SK-N-MC (cell line): Measurements from ENCODE around the gene RBM15B.
"Not testable (repeated sequence)": the region's sequence is repeated elsewhere in the genome, so short reads cannot be mapped to it uniquely, and the experiment has no call there.

Experiments used
- DNase-seq: peaks from one replicate; pipeline ENCODE4 v3.0.0-alpha.2; 2011; ENCODE audit warnings: low read depth, low spot score
- H3K27ac ChIP-seq: fragments of 200-600 bp; sonication (generic); 2 replicates; pipeline ENCODE4 v1.5.1; 2016; ENCODE audit warnings: mixed run types
- H3K36me3 ChIP-seq: fragments of 200-600 bp; sonication (generic); 2 replicates; pipeline ENCODE4 v1.6.1; 2017; ENCODE audit warnings: antibody characterized with exemption, low read length, mixed read lengths; ENCODE audit not compliant: insufficient read depth
- H3K4me3 ChIP-seq: fragments of 200-600 bp; sonication (generic); 2 replicates; pipeline ENCODE4 v1.5.1; 2016
- H3K9ac ChIP-seq: fragments of 200-600 bp; sonication (generic); 2 replicates; pipeline ENCODE4 v1.8.0; 2017; ENCODE audit warnings: mixed run types, mixed read lengths; ENCODE audit not compliant: insufficient read length
- H3K9me3 ChIP-seq: fragments of 200-600 bp; sonication (generic); 2 replicates; pipeline ENCODE4 v1.6.1; 2017; ENCODE audit warnings: low read depth, mild to moderate bottlenecking, antibody characterized with exemption, low read length, moderate library complexity, mixed read lengths
- EZH2 ChIP-seq: fragments of 200-600 bp; sonication (generic); IDR thresholded peaks from one replicate; pipeline ENCODE4 v1.6.1; 2017; ENCODE audit warnings: antibody characterized with exemption
- FOXP2 ChIP-seq: optimal IDR thresholded peaks from 2 replicates; pipeline ENCODE3; 2011; ENCODE audit warnings: mild to moderate bottlenecking, moderate library complexity; ENCODE audit not compliant: insufficient read depth; ENCODE audit errors: extremely low read length, control extremely low read depth
- POLR2AphosphoS5 ChIP-seq: IDR thresholded peaks from 2 replicates; pipeline ENCODE4 v1.6.1; 2012; ENCODE audit warnings: mild to moderate bottlenecking, low read depth, low read length, borderline replicate concordance

Gene RBM15B

DNA sequence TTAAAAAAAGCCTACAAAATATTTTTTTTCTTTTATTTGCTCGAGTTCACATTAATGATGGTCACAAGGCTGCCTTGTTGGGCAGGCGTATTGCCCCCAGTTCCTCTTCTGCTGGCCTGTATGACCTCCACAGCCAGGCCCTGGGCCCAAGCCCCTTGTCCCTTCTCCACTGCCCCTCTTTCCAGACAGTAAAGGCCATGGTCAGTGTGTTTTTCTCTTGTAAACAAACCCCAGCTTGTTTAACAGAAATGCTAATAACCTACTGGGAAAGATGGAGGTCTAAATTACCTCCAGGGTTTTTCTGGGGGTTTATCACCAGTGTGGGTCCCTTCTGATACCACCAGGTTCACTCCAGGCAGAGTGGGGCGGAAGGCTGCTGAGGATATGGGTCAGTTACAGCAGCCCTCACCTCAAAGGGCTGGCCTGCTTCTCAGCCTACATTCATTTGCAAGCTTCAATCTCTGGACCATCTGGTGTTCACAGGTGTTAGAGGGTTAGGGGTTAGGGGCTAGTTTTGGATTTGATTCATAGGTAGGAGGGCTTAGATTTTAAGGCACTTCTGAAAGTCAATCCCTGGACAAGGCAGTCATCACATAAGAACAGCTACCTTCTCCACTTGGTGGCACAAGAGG lies 8.0 kb upstream of the RBM15B start:
- Histone ChIP-seq H3K9me3 (no peaks in the 10 kb centered on the region), H3K9ac (no peak overlapping the region), H3K36me3 (no peaks in the 10 kb centered on the region), H3K27ac (no peak overlapping the region), H3K4me3 (no peak overlapping the region)
- DNase-seq: no peak
- TF ChIP-seq EZH2: no peak
- TF ChIP-seq POLR2AphosphoS5: no peak
- TF ChIP-seq FOXP2: no peak

- Histone ChIP-seq H3K4me3 (peak overlapping the region; percentile 80), H3K9me3 (no peaks in the 10 kb centered on the region)
- no peak for TF ChIP-seq POLR2AphosphoS5
- no peak for TF ChIP-seq FOXP2
- TF ChIP-seq EZH2: no peak
These were observed 6.9 kb upstream of the RBM15B start for GRCh38 chr3:51384055-51384725.

GRCh38 chr3:51384726-51385473 lies 6.2 kb upstream of the RBM15B start, which contains the start of gene MANF:
Gene MANF (plus strand): TSS chr3:51385291. CDS start chr3:51385343, 52 bp downstream.
- Histone ChIP-seq H3K36me3 (no peaks in the 10 kb centered on the region), H3K9me3 (no peaks in the 10 kb centered on the region), H3K4me3 (peak within 1 kb of the TSS; percentile 80), H3K27ac (peak within 1 kb of the TSS; percentile 68; the same call in 1 of the 2 replicates), H3K9ac (peak within 1 kb of the TSS; percentile 90)
- peak; percentile 78 for TF ChIP-seq POLR2AphosphoS5
- no peak for TF ChIP-seq EZH2
- TF ChIP-seq FOXP2: no peak
- DNase-seq: peak; percentile 64

More at GRCh38 chr3:51384055-51384725, 6.9 kb upstream of the RBM15B start:
- Histone ChIP-seq H3K36me3 (no peaks in the 10 kb centered on the region), H3K27ac (peak overlapping the region; percentile 68; the same call in 1 of the 2 replicates), H3K9ac (peak overlapping the region; percentile 90)
- no peak for DNase-seq

- DNase-seq: no peak
These were observed 5.4 kb upstream of the RBM15B start for GRCh38 chr3:51385621-51386091.

DNA sequence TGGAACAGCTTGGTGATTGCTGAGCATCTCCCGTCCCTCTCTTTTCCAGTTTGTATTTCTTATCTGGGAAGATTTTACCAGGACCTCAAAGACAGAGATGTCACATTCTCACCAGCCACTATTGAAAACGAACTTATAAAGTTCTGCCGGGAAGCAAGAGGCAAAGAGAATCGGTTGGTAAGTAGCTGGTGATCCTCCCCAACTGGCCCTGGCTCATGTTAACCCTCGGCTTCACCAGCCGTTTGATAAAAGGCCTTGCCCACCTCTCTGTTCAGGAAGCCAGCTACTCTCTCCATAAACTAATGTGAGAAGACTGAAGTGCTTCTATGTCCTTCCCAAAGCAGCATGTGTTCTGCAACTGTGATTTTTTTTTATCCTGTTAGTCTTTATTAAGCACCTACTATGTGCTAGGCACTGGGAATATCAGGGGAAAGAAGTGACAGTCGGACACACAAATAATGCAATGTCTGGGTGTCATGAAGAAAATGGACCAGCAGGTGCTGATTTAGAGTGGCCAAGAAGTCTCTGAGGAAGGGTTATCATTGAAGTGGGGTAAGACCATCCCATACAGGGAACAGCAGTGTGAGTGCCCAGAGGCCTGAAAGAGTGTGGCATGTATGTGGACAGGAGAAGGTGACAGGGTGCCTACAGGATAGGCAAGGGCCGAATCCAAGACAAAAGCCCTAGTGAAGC lies 4.8 kb upstream of the RBM15B start:
- TF ChIP-seq EZH2 (no peak), POLR2AphosphoS5 (no peak), FOXP2 (no peak)
- Histone ChIP-seq H3K9ac (peak overlapping the region; percentile 72), H3K9me3 (no peaks in the 10 kb centered on the region), H3K4me3 (peak overlapping the region; percentile 80), H3K36me3 (no peaks in the 10 kb centered on the region), H3K27ac (no peak overlapping the region)
- no peak for DNase-seq

More at GRCh38 chr3:51385621-51386091, 5.4 kb upstream of the RBM15B start:
- Histone ChIP-seq H3K4me3 (peak overlapping the region; percentile 80), H3K9me3 (no peaks in the 10 kb centered on the region), H3K9ac (peak overlapping the region; percentile 72), H3K36me3 (no peaks in the 10 kb centered on the region), H3K27ac (no peak overlapping the region)
- TF ChIP-seq EZH2: no peak
- TF ChIP-seq POLR2AphosphoS5: no peak
- no peak for TF ChIP-seq FOXP2

DNA sequence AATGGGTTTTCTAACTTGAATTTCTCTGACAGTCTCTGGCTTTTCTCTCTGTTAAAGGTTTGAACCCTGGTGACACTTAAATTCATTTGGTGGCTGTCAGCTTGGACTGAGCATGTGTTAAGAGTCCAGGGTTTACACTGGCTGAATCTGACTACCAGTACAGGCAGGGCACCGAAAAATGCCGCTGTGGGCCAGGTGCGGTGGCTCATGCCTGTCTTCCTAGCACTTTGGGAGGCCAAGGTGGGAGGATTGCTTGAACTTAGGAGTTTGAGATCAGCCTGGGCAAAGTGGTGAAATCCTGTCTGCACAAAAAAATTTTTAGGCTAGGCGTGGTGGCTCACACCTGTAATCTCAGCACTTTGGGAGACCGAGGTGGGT lies 4.2 kb upstream of the RBM15B start:
- no peaks in the 10 kb centered on the region for H3K36me3 ChIP-seq
- TF ChIP-seq EZH2 (no peak), POLR2AphosphoS5 (no peak), FOXP2 (no peak)
- no peak for DNase-seq
- H3K9ac ChIP-seq: no peak overlapping the region
- H3K9me3 ChIP-seq: no peaks in the 10 kb centered on the region
- H3K27ac ChIP-seq: no peak overlapping the region
- H3K4me3 ChIP-seq: peak overlapping the region; percentile 80; the same call in 1 of the 2 replicates

- not testable (repeated sequence) for H3K9ac ChIP-seq, H3K27ac ChIP-seq, H3K4me3 ChIP-seq, H3K9me3 ChIP-seq, DNase-seq, H3K36me3 ChIP-seq
These were observed 3.8 kb upstream of the RBM15B start for GRCh38 chr3:51387281-51387680.

GRCh38 chr3:51388286-51389029 lies 2.6 kb upstream of the RBM15B start:
- Histone ChIP-seq H3K27ac (no peak overlapping the region), H3K9me3 (no peaks in the 10 kb centered on the region), H3K36me3 (peaks cover 12% of the 10 kb centered on the region; the same call in 1 of the 2 replicates), H3K9ac (no peak overlapping the region), H3K4me3 (no peak overlapping the region)
- DNase-seq: no peak
- TF ChIP-seq POLR2AphosphoS5 (no peak), FOXP2 (no peak), EZH2 (no peak)
